ENCODE results near the gene PITPNM3.
A peak's percentile ranks its signal among the peaks of the same experiment; 100 is the strongest.

Gene PITPNM3

DNA sequence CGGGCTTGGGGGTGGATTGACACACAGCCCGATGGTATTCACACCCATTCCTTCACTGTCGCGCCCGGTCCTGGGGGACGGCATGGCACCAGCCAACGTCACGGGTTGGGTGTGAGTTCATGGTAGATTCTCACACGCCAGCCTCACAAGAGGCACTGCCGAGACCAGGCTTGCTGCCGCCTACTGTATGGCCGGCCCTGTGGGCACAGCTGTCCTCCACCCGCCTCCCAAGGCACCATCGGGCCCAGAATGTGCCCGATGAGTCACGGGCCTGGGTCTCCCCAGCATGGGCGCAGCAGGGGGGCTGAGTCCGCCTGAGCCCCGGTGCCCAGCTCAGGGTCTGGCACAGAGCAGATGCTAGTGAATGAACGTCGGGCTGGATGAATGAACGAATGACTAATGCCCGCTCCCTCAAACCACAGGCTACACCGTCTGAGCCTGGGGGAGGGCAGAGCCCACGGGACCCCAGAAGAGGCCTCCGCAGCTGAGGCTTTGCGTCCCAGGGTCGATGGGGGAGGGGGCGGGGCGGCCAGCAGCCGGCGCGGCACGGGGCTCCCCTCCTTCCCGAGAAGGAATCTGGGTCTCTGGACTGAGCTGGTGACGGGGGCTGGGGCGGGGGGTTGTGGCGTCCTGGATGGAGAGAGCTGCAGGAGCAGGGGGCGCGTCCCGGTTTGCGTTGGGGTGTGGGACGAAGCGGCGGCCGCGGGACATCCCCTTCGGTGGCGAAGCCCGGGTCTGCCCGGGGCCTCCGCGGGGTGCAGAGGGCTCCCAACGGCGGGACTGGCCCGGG is 829 bp downstream of the PITPNM3 start:
- TF ChIP-seq JUND (IDR thresholded peaks at IDR 0.05; ENCODE audit: low read depth) = no peak
- in situ Hi-C loops (cut with HindIII; ENCODE audit: low pct_unique_long_range_greater_than_20kb, low sequenced_read_pairs) = no loop called here
- DNase-seq (ENCODE audit: low read depth in 1 of 2, low spot score in 1 of 2) = no peak

DNA sequence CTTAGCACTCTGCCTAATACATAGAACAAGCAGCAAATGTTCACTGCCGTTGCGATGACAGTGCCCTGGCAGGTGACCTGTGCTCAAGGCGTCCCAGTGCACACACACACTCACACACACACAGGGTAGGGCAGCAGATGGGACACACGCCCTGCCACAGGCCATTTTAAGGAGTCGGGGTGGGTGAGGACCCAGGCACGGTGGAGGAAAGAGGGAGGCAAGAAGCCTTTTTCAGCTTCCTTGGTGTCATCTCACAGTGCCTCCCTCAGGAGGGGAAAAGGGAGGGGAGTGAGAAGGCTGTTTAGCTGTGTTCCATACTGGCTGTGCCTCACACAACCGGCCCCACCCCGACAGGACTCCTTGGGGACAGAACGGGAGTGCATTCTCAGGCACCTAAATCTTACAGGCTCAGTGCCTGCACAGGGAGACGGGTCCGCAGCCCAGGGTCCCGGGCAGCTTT is 1.5 kb downstream of the PITPNM3 start:
- no peak for DNase-seq (ENCODE audit: low read depth in 1 of 2, low spot score in 1 of 2)
- no peak for TF ChIP-seq JUND (IDR thresholded peaks at IDR 0.05; ENCODE audit: low read depth)
- in situ Hi-C loops (cut with HindIII; ENCODE audit: low pct_unique_long_range_greater_than_20kb, low sequenced_read_pairs) = no loop called here

DNA sequence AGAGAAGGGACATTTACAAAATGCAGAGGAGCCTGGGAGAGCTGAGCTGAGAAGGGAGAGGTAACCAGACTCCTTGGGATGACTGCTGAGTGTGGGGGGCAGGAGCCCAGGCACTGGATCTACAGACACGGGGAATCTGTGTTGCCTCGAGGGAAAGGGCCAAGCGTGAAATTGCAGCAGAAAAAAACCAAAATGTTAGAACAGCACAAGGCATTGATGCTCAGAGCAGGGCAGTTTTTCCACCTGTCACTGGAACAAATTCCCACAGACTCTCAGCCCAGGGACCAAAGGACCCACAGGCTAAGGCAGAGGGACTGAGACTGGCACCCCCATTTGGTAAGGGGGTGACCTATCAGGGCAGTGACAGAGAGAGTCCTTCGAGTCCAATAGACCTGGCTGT is 2.0 kb downstream of the PITPNM3 start:
- DNase-seq (ENCODE audit: low read depth in 1 of 2, low spot score in 1 of 2) = no peak
- TF ChIP-seq JUND (IDR thresholded peaks at IDR 0.05; ENCODE audit: low read depth) = no peak
- in situ Hi-C loops (cut with HindIII; ENCODE audit: low pct_unique_long_range_greater_than_20kb, low sequenced_read_pairs) = no loop called here

DNA sequence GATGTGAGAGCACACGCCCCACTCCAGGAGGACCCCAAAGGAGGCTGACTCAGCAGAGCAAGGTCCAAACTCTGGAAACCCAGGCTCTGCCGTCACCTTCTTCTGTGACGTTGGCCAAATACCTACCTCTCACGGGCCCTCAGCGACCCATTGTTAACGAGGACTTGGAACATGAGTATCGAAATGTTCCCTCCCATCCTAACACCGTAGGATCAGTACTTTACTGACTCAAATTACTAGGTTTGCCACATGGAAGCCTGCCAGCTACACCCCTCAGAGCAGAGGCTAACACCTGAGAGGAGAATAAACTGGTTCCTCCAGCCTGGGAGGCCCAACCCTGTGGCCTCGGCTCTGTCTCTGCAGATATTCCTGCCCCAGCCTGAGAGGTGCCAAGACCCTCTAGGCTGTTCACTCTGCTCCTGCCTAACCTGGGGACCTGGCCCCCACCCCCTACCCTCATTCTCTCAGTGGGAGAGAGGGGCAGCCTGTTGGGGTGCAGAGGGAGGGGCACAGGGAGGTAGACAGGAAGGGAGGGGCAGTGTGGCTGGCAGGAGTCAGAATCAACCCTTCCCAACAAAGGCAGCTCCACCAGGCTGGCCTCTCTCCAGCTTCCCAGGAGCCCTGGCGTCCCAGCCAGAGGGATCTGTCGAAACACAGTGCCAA is 4.4 kb downstream of the PITPNM3 start:
- in situ Hi-C loops (cut with HindIII; ENCODE audit: low pct_unique_long_range_greater_than_20kb, low sequenced_read_pairs) = no loop called here
- DNase-seq (ENCODE audit: low read depth in 1 of 2, low spot score in 1 of 2) = peak in 1 of 2 experiments; percentile 29
- no peak for TF ChIP-seq JUND (IDR thresholded peaks at IDR 0.05; ENCODE audit: low read depth)

DNA sequence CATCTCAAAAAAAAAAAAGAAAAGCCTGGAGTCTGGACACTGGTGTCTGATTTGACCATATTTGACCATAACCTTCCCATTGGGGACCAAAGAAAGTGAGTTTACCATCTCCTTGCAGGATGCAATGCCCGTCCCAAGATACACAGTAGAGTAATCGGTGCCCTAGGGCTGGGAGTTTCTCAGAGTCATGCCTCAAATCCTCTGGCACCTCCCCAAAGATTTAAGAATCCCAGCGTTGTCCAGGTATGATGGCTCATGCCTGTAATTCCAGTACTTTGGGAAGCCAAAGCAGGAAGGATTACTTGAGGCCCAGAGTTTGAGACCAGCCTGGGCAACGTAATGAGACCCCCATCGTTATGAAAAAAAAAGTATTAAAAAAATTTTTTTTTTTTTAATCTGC is 5.0 kb downstream of the PITPNM3 start:
- DNase-seq (ENCODE audit: low read depth in 1 of 2, low spot score in 1 of 2) = peak in 1 of 2 experiments; percentile 30
- TF ChIP-seq JUND (IDR thresholded peaks at IDR 0.05; ENCODE audit: low read depth) = no peak
- in situ Hi-C loops (cut with HindIII; ENCODE audit: low pct_unique_long_range_greater_than_20kb, low sequenced_read_pairs) = no loop called here

DNA sequence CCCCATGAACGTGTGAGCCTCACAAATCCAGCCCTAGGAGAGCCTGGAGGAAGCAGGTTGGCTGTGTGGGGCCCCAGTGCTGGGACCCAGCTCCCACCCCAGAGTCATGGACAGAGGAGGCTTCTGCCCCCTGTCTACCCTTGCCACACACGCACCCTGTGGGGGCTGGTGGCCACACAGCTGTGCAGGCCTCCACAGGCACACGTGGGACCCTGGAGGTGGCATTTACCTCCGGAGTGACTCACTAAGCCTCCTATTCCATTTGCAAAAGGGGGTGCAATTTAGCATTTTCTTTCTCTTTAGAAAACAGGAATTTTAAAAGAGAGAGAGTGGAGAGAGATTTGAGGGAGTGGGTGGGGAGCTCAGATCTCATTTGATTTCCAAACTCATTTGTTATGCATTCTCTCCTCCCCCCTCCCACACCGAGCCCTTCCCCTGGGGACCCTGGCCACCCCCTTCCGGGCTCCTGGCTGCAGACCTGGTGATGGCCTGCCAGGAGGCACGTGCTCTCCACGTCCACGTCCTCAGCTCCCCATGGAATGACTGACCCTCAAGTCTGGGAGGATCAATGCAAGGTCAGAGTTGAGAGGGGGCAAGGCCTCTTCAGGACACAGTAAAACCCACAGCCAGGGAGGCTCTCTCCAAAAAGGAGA is 6.8 kb downstream of the PITPNM3 start:
- in situ Hi-C loops (cut with HindIII; ENCODE audit: low pct_unique_long_range_greater_than_20kb, low sequenced_read_pairs) = no loop called here
- no peak for DNase-seq (ENCODE audit: low read depth in 1 of 2, low spot score in 1 of 2)
- no peak for TF ChIP-seq JUND (IDR thresholded peaks at IDR 0.05; ENCODE audit: low read depth)

DNA sequence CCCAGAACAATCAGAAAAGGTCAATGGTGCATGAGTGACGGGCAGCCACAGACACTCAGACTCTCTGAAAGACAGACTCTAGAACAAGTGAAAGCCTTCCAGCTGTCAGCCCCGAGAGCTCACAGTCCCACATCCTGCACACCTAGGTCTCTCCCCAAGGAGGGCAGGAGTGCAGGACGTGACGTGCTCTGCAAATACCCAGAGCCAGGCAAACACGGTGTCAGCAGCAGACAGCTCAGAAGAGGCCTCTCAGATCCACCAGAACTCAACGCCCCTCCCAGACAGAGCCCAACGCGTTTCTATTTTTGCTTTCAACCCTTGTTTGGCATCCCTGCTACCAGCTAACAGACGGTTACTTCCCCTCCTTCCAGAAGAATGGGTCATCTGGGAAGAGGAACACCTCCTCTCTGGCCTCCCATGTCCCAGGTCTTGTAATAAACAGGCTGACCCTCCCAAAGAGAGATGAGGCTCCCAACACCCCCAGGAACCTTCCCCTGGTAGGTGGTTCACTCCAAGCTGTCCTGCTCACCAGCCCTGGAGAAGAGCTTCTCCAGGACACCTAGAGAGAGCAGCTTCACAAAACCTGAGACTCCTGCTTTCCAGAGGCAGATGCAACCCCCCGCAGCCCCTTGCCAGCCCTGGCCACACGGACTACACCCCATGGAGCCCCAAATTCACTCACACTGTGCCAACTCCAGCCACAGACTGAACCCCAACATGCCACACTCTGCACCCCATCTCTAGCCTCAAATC is 7.6 kb downstream of the PITPNM3 start:
- no peak for TF ChIP-seq JUND (IDR thresholded peaks at IDR 0.05; ENCODE audit: low read depth)
- in situ Hi-C loops (cut with HindIII; ENCODE audit: low pct_unique_long_range_greater_than_20kb, low sequenced_read_pairs) = no loop called here
- no peak for DNase-seq (ENCODE audit: low read depth in 1 of 2, low spot score in 1 of 2)

DNA sequence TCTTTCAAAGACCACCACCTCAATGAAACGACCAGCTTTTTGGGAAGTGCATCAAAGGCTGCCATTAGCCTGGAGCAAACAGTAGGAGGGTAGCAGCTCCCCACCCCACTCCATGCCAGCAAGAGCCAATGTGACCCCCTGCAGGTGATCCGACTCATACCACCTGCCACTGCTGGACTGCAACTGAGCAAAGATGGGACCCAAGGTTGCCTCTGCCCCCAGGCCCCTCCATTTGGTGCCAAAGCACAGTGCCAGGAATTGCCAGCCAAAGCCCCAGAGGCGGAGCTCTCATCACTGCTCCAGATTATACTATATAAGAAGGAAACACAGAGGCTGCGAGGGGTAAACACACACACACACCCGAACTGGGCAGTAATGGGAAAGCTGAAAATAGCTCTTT is 8.3 kb downstream of the PITPNM3 start:
- DNase-seq (ENCODE audit: low read depth in 1 of 2, low spot score in 1 of 2) = no peak
- TF ChIP-seq JUND (IDR thresholded peaks at IDR 0.05; ENCODE audit: low read depth) = no peak
- in situ Hi-C loops (cut with HindIII; ENCODE audit: low pct_unique_long_range_greater_than_20kb, low sequenced_read_pairs) = no loop called here

DNA sequence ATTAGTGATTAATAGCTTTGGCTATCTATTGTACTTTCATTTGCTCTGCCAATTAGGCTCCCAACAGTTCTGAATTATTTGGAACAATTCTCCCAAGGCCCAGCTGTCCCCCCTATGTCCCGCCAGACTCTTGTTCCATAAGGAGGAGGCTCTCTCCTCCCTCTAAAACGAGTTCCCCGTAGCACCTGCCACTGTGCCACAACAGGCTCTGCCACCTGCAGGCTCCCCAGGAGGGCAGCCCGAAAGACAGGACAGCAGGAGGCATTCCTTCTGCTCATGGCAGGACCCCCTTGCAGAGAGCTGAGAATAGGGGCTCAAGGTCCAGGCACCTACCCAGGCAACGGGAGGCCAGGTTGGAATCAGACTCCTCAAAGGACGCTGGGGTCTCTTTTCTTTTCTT is 9.0 kb downstream of the PITPNM3 start:
- in situ Hi-C loops (cut with HindIII; ENCODE audit: low pct_unique_long_range_greater_than_20kb, low sequenced_read_pairs) = no loop called here
- TF ChIP-seq JUND (IDR thresholded peaks at IDR 0.05; ENCODE audit: low read depth) = no peak
- DNase-seq (ENCODE audit: low read depth in 1 of 2, low spot score in 1 of 2) = no peak

DNA sequence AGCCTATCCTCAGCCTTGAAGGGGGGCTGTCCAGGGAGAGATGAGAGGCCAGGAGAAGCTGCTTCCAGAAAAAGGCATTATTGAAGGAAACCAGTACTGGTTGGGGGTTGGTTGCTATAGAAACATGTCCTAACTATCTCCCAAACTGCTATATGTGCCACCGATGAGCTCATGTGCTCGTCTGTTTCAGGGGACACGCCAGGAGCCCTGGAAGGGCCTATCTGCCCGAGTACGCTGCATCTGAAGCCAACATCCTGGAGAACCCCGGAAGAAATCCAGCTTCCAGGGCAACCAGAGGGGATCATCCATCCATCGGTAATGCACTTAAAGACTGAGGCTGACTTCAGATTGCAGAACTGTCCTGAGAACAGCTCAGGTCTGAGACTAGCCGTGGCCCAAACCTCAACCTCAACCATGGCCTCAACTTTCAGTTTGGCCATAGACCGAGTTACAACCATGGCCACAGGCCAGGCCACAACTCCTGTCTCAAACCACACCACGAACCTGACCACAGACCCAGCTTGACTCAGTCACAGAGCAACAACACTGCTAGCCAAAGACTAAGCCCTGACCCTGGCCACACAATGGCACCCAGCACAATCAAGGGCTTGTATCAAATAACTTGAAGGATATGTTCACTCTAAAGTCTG is 10.2 kb downstream of the PITPNM3 start:
- in situ Hi-C loops (cut with HindIII; ENCODE audit: low pct_unique_long_range_greater_than_20kb, low sequenced_read_pairs) = no loop called here
- TF ChIP-seq JUND (IDR thresholded peaks at IDR 0.05; ENCODE audit: low read depth) = no peak
- no peak for DNase-seq (ENCODE audit: low read depth in 1 of 2, low spot score in 1 of 2)

DNA sequence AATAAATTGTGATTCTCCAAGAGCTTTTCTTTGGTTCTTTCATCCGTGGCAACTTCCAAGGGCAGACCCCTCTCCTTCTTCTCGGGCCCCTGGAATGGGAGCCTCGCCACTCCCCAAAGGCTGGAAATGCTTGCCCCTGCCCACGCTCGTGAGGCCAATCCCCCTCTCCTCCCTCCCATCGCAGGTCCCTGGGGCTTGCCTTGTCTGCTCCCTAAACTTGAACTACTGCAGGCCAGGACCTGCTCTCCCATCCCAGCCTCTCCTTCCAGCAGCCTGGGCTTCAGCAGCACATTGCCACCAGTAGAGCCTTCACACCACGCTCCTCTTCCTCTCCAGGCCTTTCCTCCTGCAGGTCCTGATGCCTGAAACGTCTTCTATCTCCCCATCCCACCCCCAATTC is 11.1 kb downstream of the PITPNM3 start:
- in situ Hi-C loops (cut with HindIII; ENCODE audit: low pct_unique_long_range_greater_than_20kb, low sequenced_read_pairs) = no loop called here
- no peak for DNase-seq (ENCODE audit: low read depth in 1 of 2, low spot score in 1 of 2)
- TF ChIP-seq JUND (IDR thresholded peaks at IDR 0.05; ENCODE audit: low read depth) = no peak

DNA sequence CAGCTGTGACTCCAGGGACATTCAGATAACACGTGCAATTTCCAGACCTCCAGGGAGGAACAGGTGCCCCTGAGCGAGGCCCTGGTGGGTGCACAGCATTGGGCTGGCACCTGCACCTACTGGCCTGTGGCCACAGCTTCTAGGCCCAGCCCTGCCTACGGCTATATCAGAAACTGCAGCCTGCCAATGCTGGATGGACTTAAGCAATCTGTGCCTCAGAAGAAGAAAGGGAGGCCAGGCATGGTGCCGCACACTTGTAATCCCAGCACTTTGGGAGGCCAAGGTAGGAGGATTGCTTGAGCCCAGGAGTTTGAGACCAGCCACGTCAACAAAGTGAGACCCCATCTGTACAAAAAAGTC is 12.4 kb downstream of the PITPNM3 start:
- in situ Hi-C loops (cut with HindIII; ENCODE audit: low pct_unique_long_range_greater_than_20kb, low sequenced_read_pairs) = no loop called here
- no peak for TF ChIP-seq JUND (IDR thresholded peaks at IDR 0.05; ENCODE audit: low read depth)
- DNase-seq (ENCODE audit: low read depth in 1 of 2, low spot score in 1 of 2) = no peak

All from T47D (cell line).